Stimulated activated CD4-positive, alpha-beta T cell treated with anti-CD3 and anti-CD28 coated beads, Interleukin-4, amount 100 ng/mL, for 24 hours (primary cell): ENCODE results near the gene BUD23.
"Not testable (repeated sequence)": the region's sequence is repeated elsewhere in the genome, so short reads cannot be mapped to it uniquely, and the experiment has no call there.

Experiments used
- DNase-seq: peaks from one replicate; pipeline ENCODE4 v3.0.0-alpha.2; 2020

The BUD23 gene, protein sequence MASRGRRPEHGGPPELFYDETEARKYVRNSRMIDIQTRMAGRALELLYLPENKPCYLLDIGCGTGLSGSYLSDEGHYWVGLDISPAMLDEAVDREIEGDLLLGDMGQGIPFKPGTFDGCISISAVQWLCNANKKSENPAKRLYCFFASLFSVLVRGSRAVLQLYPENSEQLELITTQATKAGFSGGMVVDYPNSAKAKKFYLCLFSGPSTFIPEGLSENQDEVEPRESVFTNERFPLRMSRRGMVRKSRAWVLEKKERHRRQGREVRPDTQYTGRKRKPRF

DNA sequence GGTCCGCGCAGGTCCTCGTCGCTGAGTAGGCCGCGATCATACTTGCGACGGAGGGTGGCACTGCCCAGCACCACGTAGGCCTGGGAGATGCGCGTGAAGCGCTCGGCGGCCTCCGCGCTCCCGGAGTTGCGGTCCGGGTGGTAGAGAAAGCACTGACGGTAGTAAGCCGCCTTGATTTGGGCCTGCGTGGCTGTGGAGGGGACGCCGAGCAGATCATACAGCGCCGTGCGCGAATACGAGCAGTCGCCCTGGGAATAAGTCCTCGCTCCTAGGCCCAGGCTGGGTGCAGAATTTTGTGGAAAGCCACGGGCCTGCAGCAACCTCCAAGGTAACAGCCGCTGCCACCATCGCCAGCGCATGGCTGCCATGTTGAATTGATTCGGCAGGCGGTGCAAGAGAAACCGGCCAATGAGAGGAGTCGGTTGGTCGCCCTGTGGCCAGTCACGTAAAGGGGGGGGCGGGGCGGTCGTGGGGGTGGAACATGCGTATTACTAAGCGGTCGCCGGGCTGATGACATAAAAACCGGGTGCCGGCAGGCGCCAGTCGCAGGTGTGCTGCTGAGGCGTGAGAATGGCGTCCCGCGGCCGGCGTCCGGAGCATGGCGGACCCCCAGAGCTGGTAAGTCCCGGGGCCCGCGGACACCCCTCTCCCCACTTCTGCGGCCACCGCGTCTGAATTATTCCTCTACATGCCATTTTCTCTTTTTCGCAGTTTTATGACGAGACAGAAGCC is at the start of gene BUD23, which contains the start of gene DNAJC30:
Gene BUD23 (plus strand): TSS at position 542 of the 732 bp plus-strand sequence. CDS start 29 bp downstream, at position 571.
Gene DNAJC30 (minus strand): TSS at position 398 of the 732 bp plus-strand sequence. CDS start 30 bp downstream, at position 368.
- peak; percentile 97 for DNase-seq

DNA sequence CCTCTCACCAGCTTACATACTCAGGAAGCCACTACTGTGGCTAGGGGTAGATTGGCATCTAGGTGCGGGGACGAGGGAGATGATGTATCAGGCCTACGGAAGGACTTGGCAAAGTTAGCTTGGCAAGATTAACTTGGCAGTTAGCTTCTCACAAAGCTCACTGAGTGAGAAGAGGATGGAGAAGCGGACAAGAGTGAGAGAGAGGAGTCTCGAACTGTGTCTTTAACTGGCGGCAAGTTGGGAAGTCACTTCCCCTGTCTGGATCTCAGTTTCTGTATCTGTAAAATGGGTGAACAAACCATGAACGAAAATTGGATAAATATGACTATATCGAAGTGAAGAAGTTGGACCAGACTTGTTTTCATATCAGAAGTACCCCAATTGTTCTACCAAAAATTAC is 49.6 kb upstream of the BUD23 start:
- no peak for DNase-seq

DNA sequence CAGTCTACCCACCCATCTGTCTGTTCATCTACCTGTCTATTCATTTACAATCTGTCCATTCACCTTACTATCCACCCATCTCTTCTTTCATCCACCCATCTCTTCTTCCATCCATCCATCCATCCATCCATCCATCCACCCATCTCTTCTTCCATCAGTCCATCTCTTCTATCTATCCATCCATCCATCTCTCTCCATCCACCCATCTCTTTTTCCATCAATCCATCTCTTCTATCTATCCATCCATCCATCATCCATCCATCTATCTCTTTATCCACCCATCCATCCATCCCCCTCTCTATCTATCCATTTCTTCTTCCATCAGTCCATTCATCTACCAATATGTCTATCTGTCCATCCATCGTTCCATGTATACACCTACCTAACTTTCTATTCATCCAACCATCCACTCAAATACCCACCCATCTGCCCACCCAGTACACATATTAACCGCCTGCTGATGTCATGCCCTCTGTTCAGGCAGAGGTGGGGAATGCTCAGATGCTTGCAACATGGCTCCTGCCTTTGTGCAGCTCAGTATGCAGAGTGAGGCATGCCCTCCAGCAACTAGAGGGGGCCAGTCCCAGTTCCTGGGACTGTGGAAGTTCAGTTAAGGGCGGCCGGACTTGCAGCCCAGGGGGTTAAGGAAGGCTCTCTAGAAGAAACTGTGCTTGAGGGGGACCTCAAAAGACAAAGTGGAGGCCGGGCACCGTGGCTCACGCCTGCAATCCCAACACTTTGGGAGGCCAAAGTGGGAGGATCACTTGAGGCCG is 47.8 kb upstream of the BUD23 start:
- DNase-seq = no peak

DNA sequence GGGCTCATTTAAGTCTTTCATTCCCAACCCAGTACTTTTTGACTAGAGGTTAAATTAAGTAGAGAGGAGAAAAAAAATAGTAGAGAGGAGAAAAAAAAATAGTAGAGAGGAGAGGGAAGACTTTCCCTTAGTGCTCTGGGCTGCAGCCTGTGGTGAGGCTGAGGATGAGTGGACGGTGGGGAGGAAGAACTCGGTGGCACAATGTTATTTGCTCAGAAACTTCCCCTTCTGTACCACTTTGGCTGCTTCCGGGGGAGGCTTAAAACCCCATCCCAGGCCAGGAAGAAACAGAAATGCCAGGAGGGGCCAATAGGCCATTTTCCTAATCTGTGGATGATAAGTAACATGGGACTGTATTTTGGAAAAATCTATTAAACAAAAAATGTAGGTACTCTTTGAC is 44.5 kb upstream of the BUD23 start:
- no peak for DNase-seq

DNA sequence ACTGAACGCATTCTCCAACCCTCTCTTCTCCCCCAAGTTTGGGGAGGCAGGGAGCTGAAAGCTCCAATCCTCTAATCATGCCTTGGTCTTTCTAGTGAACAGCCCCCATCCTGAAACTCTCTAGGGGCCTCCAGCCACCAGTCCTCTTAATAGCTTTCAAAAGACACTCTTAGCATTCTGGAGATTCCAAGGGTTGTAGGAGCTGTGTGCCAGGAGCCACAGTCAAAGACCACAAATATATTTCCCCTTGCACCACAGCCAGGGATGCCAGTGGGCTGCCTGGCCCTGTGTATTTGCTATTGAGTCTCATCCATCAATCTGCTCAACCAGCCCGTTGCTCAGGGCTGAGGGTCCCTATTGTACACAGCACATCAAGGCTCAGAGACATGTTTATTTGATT is 40.6 kb upstream of the BUD23 start:
- no peak for DNase-seq

DNA sequence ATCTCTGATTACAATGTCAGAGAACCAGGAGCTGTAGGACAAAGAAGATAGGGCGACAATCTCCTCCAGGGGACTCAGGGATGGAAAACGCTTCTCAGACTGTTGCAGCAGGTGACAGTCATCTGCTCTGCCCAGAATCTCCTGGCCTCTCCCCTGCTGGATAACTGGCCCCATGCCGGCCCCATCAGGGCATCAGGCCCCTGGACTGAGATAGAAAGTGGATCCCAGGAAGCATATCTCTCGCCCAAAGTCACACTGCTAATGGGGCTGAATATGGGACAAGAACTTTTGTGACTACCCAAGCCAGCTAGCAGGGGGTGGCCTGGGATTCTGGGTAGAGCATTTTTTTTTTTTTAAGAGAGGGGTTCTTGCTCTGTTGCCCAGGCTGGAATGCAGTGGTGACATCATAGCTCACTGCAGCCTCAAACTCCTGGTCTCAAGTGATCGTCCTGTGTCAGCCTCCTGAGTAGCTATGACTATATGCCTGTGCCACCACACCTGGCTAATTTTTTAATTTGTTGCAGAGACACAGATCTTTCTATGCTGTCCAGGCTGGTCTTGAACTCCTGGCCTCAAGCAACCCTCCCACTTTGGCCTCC is 38.6 kb upstream of the BUD23 start:
- no peak for DNase-seq

DNA sequence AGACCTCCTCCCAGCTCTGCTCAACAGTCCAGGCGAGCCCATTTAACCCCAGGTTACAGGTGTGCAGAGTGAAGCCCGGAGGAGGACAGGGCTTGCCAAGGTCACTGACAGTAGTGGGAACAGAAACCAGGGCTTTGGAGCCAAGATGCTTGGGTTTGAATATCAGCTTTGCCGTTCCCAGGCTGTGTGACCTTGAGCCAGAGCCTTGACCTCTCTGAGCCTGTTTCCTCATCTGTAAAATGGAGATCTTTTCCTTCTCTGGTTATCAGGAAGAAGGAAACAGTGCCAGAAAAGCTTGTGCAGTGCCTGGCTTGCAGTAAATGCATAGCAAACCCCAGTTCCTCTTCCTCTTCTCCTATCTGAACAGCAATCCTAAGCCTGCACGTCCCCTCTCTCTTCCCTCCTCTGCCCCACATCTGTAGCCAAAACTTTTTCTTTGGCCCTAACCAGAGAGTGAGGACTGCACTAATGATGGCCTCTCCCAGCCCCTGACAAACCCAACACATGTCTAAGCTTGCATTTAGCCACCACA is 37.7 kb upstream of the BUD23 start:
- no peak for DNase-seq

DNA sequence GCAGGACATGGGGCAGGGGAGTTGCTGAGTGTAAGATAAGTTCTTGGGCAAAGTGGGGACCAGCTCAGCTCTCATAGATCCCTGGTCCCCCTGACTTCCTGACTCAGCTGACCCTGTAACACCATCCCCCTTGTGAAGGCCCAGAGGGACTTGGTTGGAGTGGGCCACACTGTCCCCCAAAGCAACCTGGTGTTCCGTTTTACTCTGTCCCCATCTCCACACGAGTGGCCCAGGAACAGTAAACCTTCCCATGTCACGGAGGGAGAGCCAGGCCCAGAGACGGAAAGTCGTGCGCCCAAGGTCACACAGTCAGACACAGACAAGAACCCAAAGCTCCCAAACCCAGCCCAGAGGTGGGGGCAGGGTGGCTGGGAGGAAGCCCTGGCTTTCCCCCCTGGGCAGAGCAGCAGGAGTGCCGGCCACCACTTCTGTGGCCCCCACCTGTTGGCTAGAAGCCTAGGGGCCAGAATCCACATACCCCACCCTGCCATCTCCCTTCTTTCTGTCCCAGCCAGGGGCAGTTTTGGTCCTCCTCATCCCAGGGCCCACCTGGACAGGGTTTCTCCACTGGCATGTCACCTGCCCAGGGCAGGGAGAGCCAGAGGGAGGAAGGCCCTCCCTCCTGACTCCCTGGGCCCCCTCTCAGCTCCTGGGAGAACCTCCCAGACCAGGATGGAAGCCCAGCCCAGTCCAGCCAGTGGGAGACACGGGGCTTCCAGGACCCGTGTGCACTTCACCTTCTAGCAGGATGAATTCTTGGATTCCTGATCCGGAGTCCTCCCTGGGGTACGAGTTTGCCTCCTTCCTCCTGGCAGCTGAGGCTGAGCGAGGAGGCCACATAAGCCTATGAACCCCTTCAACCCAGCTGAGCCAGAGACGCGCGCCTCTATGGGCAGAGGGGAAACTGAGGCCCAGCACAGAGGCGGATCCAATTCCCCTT is 36.3 kb upstream of the BUD23 start:
- no peak for DNase-seq

DNA sequence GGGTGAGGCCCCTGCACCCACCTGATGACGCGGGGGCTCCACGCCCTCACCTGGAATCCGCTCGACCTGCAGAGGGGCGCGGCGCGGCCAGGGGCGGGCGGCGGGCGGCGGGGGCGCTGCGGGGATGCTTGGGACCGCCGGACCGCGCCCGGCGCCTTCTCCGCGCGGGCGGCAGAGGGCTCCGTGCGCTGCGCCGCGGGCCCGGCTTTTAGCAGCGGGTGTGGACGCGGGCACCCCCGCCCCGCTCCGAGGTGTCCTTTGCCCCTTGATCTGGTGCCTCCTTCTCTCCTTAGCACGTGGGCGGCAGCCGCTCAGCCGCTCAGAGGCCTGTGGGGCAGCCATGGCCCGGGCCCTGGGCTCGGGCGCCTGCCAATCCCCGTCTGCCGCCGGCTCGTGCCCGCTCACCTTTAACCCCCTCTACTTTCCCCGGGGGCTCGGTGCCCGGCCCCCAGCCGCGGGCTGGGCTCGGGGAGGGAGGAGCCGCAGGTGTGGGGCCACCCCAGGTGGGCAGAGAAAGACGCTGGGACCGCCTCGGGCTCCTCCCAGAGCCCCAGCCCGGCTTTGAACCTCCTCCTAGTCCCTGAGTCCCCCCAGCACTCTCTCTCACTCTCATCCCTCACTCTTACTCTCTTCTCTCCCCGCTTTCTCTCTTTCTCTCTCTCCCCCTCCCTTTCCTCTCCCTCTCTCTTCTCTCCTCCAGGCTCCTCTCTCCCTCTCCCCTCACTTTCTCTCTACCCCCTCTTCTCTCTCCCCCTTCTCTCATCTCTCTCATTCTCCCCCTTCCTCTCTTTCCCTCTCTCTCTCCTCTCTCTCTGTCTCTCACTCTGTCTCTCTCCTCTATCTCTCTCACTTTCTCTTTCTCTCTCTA is 35.4 kb upstream of the BUD23 start:
- peak; percentile 28 for DNase-seq

DNA sequence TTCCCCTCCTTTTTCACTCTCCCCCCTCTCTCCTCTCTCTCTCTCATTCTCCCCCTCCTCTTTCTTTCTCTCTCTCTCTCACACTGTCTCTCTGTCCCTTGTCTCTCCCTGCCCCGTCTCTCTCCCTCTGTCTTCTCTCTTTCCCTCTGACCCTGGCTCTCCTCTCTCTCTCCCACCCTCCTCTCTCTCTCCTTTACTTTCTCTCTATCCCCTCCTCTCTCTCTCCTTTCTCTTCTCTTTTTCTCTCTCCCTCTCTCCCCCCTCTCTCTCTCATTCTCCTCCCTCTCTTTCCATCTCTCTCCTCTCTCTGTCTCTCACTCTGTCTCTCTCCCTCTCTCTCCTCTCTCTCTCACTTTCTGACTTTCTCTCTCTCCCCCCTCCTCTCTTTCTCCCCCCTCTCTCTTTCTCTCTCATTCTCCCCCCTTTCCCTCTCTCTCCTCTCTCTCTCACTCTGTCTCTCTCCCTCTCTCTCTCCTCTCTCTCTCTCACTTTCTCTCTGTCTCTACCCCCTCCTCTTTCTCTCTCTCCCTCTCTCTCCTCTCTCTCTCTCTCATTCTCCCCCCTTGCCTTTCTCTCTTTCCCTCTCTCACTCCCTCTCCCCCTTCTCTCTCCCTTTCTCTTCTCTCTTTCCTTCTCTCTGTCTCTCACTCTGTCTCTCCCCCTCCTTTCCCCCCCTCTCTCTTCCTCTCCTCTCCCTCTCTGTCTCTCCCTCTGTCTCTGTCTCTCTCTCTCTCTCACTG is 34.6 kb upstream of the BUD23 start:
- no peak for DNase-seq

DNA sequence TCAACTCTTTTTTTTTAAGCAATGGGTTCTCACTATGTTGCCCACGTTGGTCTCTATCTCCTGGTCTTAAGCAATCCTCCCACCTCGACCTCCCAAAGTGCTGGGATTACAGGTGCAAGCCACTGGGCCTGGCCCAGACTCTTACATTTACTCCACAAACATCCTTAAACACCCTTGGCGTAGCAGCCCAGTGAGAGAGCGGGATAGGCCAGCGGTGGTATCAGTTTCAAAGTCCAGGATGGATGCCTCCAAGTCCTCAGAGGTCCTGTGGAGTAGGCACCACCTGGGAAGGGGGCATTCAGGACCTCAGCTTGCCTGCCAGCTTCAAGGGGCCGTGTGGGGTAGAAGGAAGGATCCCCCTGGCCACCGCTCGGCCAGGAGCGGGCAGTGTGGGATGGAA is 33.8 kb upstream of the BUD23 start:
- DNase-seq = no peak

DNA sequence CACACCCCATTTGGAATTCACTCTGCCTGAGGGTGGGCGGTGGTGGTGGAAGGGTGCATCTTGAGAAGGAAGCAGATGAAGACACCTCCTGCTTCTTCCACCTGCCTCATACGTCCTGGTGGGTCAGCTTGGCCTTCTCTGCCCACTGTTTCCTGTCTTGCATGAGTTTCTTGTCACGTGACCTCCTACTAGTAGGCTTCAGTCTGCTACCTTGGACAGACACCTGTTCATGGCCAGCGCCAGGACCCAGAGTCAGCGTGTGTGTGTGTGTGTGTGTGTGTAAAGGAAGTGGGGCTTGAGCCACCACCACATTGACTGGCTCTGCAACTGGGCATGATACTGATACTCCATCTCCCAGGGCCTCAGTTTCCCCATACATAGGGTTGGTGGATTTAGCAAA is 32.9 kb upstream of the BUD23 start:
- DNase-seq = no peak

DNA sequence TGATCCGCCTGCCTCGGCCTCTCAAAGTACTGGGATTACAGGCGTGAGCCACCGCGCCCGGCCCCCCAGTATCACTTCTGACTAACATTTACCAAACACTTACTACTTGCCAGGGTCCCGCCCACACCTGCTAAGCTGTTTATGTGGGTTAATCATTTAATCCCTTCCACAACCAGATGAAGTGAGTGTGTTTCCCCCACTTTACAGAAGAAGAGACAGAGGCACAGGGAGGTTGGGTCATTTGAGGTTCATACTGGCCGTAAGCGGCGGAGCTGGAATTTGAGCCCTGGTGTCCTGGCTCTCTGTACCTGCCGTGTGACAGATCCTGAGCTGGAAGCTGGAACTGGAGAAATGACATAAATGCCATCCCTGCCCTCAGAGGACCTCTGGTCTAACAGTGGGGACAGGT is 30.9 kb upstream of the BUD23 start:
- no peak for DNase-seq

DNA sequence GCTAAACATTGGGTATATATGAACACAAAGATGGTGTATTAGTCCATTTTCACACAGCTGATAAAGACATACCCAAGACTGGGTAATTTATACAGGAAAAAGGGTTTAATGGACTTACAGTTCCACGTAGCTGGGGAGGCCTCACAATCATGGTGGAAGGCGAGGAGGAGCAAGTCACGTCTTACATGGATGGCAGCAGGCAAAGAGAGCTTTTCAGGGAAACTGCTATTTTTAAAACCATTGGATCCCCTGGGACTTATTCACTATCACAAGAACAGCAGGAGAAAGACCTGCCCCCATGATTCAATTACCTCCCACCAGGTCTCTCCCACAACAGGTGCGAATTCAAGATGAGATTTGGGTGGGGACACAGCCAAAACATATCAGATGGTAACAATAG is 28.1 kb upstream of the BUD23 start:
- not testable (repeated sequence) for DNase-seq

DNA sequence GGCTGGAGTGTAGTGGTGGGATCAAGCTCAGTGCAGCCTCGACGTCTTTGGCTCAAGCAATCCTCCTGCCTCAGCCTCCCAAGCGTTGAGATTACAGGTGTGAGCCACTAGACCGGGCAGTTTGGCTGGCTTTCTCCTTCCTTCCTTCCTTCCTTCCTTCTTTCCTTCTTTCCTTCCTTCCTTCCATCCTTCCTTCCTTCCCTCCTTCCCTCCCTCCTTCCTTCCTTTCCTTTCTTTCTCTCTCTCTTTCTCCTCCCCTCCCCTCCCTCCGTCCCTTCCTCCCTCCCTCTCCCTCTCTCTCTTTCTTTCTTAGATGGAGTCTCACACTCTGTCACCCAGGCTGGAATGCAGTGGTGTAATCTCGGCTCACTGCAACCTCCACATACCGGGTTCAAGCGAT is 23.4 kb upstream of the BUD23 start:
- no peak for DNase-seq

DNA sequence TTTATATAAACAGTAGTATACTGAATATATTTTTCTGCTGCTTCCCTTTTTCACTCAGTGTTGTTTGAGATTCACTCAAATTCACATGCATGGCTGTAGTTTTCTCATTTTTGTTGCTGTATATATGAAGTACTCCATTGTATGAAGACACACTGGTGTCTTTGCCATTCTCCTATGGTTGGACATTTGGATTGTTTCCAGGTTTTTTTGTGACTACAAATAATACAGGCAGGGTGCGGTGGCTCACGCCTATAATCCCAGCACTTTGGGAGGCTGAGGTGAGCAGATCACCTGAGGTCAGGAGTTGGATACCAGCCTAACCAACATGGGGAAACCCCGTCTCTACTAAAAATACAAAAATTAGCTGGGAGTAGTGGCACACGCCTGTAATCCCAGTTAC is 22.8 kb upstream of the BUD23 start:
- not testable (repeated sequence) for DNase-seq

DNA sequence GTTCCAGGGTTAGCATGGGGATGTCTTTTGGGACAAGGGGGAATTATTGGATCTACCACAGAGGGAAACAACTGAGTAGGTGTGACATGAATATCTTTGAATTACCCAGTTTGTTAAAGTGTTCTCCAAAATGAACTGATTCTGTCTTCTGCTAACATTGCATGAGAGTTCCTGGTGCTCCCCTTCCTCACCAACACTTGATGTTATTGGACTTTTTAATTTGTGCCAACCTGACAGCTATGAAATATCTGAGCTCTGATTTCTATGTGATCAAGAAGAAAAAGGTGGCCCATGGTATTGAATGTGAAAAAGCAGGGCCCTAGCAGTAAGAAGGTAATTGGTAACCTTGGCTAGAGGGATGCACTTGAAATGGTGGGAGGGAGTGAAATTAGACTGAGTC is 20.4 kb upstream of the BUD23 start:
- DNase-seq = no peak

DNA sequence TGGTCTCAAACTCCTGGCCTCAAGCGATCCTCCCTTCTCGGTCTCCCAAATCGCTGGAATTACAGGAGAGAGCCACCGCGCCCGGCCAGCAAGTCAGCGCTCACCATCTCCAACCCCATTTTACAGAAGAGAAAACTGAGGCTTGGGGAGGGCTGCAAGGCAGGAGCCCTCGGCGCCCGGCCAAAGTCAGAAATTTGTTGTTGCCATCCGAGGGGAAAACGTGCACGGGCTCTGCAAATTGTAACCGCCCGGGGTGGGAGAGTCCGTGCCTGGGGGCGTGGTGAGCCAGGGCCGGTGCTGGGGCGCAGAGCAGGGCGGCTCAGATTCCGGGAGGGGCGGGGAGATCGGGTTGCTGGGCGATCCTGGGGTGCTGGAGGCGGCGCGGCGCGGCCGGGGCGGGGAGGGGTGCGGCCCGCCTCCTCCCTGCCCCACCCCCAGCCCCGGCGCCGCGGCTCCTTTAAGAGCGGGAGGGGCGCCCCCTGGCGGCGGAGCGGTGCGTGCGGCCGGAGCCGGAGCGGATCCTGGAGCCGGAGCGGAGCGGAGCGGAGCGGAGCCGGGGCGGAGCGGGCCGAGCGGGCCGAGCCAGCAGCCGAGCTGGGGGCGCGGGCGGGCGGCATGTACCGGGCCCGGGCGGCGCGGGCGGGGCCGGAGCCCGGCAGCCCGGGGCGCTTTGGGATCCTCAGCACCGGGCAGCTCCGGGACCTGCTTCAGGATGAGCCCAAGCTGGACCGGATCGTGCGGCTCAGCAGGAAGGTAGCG is 15.9 kb upstream of the BUD23 start, which contains the start of gene VPS37D:
Gene VPS37D (plus strand): TSS at position 488 of the 759 bp plus-strand sequence. CDS start 128 bp downstream, at position 616.
- peak; percentile 91 for DNase-seq
